A549 (cell line): ENCODE results near the gene TOMM40. TPM values are rescaled to one million over a fixed set of nuclear protein-coding genes. Genes with fewer than 3 reads are reported as not detected.

Experiments
- ATAC-seq, 2 experiments: fragments of 200-7000 bp in 1 of 2; fragments of >200 bp in 1 of 2; cut with Nextera tagmentation in 1 of 2; cut with Tn5 transposase in 1 of 2; 3 replicates each; pipeline versions ENCODE4 v1.8.0 to v1.9.1; 2018 to 2020; ENCODE audit warnings: mild to moderate bottlenecking in 1 of 2, moderate library complexity in 1 of 2
- CTCF ChIA-PET: fragments of 300-600 bp; sonication (Branson Sonifier 250); formaldehyde crosslinking; extraction: SDS; loops from one replicate; lab custom pipeline; 2021; ENCODE audit warnings: antibody characterized with exemption, inconsistent platforms; lab: Yijun Ruan, JAX
- POLR2A ChIA-PET: fragments of 350-600 bp; formaldehyde crosslinking; extraction: SDS; loops from one replicate; lab custom pipeline; 2021; ENCODE audit warnings: antibody characterized with exemption, inconsistent platforms; lab: Yijun Ruan, JAX
- DNase-seq, 2 experiments: peaks; one replicate each; pipeline versions ENCODE4 v3.0.0 to v3.0.0-alpha.2; 2011 to 2016; ENCODE audit warnings: low read depth in 1 of 2, low spot score in 1 of 2
- FAIRE-seq: peaks from 2 replicates; lab custom pipeline; 2011; peaks lifted over from hg19 to GRCh38; lab: Jason Lieb, UNC
- H3K27ac ChIP-seq, 2 experiments: fragments of >200 bp; sonication (Bioruptor Twin); formaldehyde crosslinking; 3 replicates each; pipeline ENCODE4 v1.5.1; 2016 to 2017
- H3K4me1 ChIP-seq: fragments of >200 bp; sonication (Bioruptor Twin); formaldehyde crosslinking; 3 replicates; pipeline ENCODE4 v1.6.1; 2016
- H3K4me2 ChIP-seq: fragments of >200 bp; sonication (Bioruptor Twin); formaldehyde crosslinking; 3 replicates; pipeline ENCODE4 v1.6.1; 2016
- H3K4me3 ChIP-seq: fragments of >200 bp; sonication (Bioruptor Twin); formaldehyde crosslinking; 3 replicates; pipeline ENCODE4 v1.5.1; 2016
- H3K9me3 ChIP-seq: fragments of >200 bp; sonication (Bioruptor Twin); formaldehyde crosslinking; 3 replicates; pipeline ENCODE4 v1.6.1; 2016
- ELK1 ChIP-seq: fragments of 150-350 bp; IDR thresholded peaks from 2 replicates; pipeline ENCODE4 v1.6.1; 2014; ENCODE audit warnings: low read depth, mild to moderate bottlenecking, low read length
- ESRRA ChIP-seq: fragments of 150-350 bp; IDR thresholded peaks from 2 replicates; pipeline ENCODE4 v1.6.1; 2014; ENCODE audit warnings: mild to moderate bottlenecking, low read length, borderline replicate concordance
- FOSB ChIP-seq: fragments of 250-450 bp; sonication (Bioruptor Pico); IDR thresholded peaks from 2 replicates; pipeline ENCODE4 v1.5.0; 2020; ENCODE audit warnings: mild to moderate bottlenecking, moderate library complexity
- FOSL2 ChIP-seq, 2 experiments: fragments of 450-650 bp in 1 of 2; fragments of >200 bp in 1 of 2; sonication (Bioruptor Twin) in 1 of 2; formaldehyde crosslinking; IDR thresholded peaks; 2 replicates each; pipeline versions ENCODE4 v1.5.0 to v1.6.1; 2016 to 2020; ENCODE audit warnings: mild to moderate bottlenecking in 1 of 2, moderate library complexity in 1 of 2
- GATA3 ChIP-seq: IDR thresholded peaks from 2 replicates; pipeline ENCODE4 v1.6.1; 2012; ENCODE audit warnings: borderline replicate concordance
- JUN ChIP-seq, 2 experiments: fragments of >200 bp; sonication (Bioruptor Twin); formaldehyde crosslinking; IDR thresholded peaks; 2 replicates in 1 of 2; 3 replicates in 1 of 2; pipeline ENCODE4 v1.6.1; 2016 to 2017
- KDM1A ChIP-seq: fragments of 200-600 bp; sonication (generic); IDR thresholded peaks from 2 replicates; pipeline ENCODE4 v1.6.1; 2016; ENCODE audit warnings: low read depth, mild to moderate bottlenecking
- POLR2AphosphoS2 ChIP-seq: conservative IDR thresholded peaks from 2 replicates; pipeline ENCODE4 v1.6.1; 2012; ENCODE audit warnings: low read length, improper control_type of control experiment, inconsistent platforms
- RARB ChIP-seq: fragments of 250-450 bp; sonication (Bioruptor Pico); IDR thresholded peaks from 2 replicates; pipeline ENCODE4 v1.8.0; 2021; ENCODE audit warnings: mild to moderate bottlenecking, moderate library complexity
- TFCP2L1 ChIP-seq: fragments of 250-450 bp; sonication (Bioruptor Pico); IDR thresholded peaks from 2 replicates; pipeline ENCODE4 v1.5.0; 2021; ENCODE audit warnings: mild to moderate bottlenecking
- TP53 ChIP-seq: fragments of 250-450 bp; sonication (Bioruptor Pico); IDR thresholded peaks from 2 replicates; pipeline ENCODE4 v1.5.0; 2021; ENCODE audit warnings: mild to moderate bottlenecking, moderate library complexity
- ZFP36 ChIP-seq: fragments of 450-650 bp; IDR thresholded peaks from 2 replicates; pipeline ENCODE4 v1.6.1; 2014; ENCODE audit warnings: borderline replicate concordance; ENCODE audit not compliant: partially characterized antibody
- WGBS: methylation state at CpG from one replicate; pipeline ENCODE4 v1.1.6; 2017; ENCODE audit errors: missing lambda C conversion rate; 5-methylcytosine and 5-hydroxymethylcytosine counted together
- polyA plus RNA-seq, 4 experiments: library from polyadenylated mRNA; depleted of rRNA in 3 of 4; stranded (reverse); fragments of >200 nt; fragmentation: RNase III in 1 of 4; extraction: RNeasy Plus Mini Kit Qiagen cat#74134 plus additional on column Dnase treatment in 1 of 4; gene quantifications; 2 replicates in 3 of 4; 3 replicates in 1 of 4; pipeline ENCODE4 v1.2.3, GENCODE V29; 2011 to 2017
- TF ChIP-seq, protein P1 (sequence below): IDR thresholded peaks from 2 replicates; pipeline ENCODE4 v1.6.1; 2012
- TF ChIP-seq, protein P2 (sequence below): fragments of >200 bp; sonication (Bioruptor Twin); formaldehyde crosslinking; IDR thresholded peaks from 2 replicates; pipeline ENCODE4 v1.6.1; 2016
- TF ChIP-seq, protein P3 (sequence below): fragments of >200 bp; sonication (Bioruptor Twin); formaldehyde crosslinking; IDR thresholded peaks from 3 replicates; pipeline ENCODE4 v1.5.1; 2016

TOMM40 gene
- polyA plus RNA-seq, 2 of the 4 experiments (the other 2 are of a cell fraction), result 92.7 to 180 TPM

DNA sequence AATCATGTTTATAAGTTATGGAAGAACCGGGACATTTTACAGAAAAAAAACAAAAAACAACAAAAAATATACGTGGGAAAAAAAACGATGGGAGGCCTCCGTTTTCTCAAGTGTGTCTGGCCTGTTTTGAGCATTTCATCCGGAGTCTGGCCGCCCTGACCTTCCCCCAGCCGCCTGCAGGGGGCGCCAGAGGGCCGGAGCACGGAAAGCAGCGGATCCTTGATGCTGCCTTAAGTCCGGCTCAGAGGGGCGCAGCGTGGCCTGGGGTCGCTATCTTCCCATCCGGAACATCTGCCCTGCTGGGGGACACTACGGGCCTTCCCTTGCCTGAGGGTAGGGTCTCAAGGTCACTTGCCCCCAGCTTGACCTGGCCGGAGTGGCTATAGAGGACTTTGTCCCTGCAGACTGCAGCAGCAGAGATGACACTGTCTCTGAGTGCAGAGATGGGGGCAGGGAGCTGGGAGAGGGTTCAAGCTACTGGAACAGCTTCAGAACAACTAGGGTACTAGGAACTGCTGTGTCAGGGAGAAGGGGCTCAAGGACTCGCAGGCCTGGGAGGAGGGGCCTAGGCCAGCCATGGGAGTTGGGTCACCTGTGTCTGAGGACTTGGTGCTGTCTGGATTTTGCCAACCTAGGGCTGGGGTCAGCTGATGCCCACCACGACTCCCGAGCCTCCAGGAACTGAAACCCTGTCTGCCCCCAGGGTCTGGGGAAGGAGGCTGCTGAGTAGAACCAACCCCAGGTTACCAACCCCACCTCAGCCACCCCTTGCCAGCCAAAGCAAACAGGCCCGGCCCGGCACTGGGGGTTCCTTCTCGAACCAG, 12.8 kb downstream of the TOMM40 start (continued):
- TF ChIP-seq, protein P1, sequence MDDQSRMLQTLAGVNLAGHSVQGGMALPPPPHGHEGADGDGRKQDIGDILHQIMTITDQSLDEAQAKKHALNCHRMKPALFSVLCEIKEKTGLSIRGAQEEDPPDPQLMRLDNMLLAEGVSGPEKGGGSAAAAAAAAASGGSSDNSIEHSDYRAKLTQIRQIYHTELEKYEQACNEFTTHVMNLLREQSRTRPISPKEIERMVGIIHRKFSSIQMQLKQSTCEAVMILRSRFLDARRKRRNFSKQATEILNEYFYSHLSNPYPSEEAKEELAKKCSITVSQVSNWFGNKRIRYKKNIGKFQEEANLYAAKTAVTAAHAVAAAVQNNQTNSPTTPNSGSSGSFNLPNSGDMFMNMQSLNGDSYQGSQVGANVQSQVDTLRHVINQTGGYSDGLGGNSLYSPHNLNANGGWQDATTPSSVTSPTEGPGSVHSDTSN, result peak; percentile 52

DNA sequence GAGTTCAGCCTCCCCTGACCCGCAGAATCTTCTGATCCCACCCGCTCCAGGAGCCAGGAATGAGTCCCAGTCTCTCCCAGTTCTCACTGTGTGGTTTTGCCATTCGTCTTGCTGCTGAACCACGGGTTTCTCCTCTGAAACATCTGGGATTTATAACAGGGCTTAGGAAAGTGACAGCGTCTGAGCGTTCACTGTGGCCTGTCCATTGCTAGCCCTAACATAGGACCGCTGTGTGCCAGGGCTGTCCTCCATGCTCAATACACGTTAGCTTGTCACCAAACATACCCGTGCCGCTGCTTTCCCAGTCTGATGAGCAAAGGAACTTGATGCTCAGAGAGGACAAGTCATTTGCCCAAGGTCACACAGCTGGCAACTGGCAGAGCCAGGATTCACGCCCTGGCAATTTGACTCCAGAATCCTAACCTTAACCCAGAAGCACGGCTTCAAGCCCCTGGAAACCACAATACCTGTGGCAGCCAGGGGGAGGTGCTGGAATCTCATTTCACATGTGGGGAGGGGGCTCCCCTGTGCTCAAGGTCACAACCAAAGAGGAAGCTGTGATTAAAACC, 13.5 kb downstream of the TOMM40 start:
- peak; percentile 46 for FAIRE-seq
- TF ChIP-seq JUN (IDR thresholded peaks at IDR 0.05), result 0 out of 5 replicates have a peak, but pooled peaks have one; percentile 16 to 55
- TF ChIP-seq, protein P2, sequence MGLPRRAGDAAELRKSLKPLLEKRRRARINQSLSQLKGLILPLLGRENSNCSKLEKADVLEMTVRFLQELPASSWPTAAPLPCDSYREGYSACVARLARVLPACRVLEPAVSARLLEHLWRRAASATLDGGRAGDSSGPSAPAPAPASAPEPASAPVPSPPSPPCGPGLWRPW, result no peak
- no peak for TF ChIP-seq ELK1
- peak; percentile 50; the same call in 1 of the 2 replicates for TF ChIP-seq KDM1A
- TF ChIP-seq TP53 (CRISPR knock-in tag), result peak; percentile 48; the same call in 1 of the 2 replicates
- TF ChIP-seq FOSB (CRISPR knock-in tag), result peak; percentile 29; the same call in 1 of the 2 replicates
- TF ChIP-seq GATA3, result 0 out of 2 replicates have a peak, but pooled peaks have one; percentile 27
- 0 out of 2 replicates have a peak, but pooled peaks have one; percentile 34 for TF ChIP-seq ESRRA
- TF ChIP-seq TFCP2L1 (CRISPR knock-in tag), result 0 out of 2 replicates have a peak, but pooled peaks have one; percentile 17
- no peak for TF ChIP-seq FOSL2 (IDR thresholded peaks at IDR 0.05)
- no peak for TF ChIP-seq FOSL2 (CRISPR knock-in tag; IDR thresholded peaks at IDR 0.05)
- 0 out of 2 replicates have a peak, but pooled peaks have one; percentile 18 for TF ChIP-seq RARB
- TF ChIP-seq, protein P3, sequence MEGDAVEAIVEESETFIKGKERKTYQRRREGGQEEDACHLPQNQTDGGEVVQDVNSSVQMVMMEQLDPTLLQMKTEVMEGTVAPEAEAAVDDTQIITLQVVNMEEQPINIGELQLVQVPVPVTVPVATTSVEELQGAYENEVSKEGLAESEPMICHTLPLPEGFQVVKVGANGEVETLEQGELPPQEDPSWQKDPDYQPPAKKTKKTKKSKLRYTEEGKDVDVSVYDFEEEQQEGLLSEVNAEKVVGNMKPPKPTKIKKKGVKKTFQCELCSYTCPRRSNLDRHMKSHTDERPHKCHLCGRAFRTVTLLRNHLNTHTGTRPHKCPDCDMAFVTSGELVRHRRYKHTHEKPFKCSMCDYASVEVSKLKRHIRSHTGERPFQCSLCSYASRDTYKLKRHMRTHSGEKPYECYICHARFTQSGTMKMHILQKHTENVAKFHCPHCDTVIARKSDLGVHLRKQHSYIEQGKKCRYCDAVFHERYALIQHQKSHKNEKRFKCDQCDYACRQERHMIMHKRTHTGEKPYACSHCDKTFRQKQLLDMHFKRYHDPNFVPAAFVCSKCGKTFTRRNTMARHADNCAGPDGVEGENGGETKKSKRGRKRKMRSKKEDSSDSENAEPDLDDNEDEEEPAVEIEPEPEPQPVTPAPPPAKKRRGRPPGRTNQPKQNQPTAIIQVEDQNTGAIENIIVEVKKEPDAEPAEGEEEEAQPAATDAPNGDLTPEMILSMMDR, result peak; percentile 22; the same call in 1 of the 3 replicates
- TF ChIP-seq POLR2AphosphoS2, result 0 out of 2 replicates have a peak, but pooled peaks have one; percentile 79
- TF ChIP-seq ZFP36, result peak; percentile 40
- TF ChIP-seq, all 56 proteins: peak for 11
- POLR2A ChIA-PET, result interaction anchor here (1.5 to 2.1 kb wide), 2 partner anchors 14 to 50 kb away, joined by 6 to 7 read pairs; partner anchors contain the start of genes CLPTM1 and TOMM40
- Histone ChIP-seq H3K4me3 (no peak overlapping the region), H3K27ac (peak overlapping the region in 1 of 2 experiments; percentile 56; a peak in 2 of 6 replicates), H3K9me3 (no peaks in the 10 kb centered on the region), H3K4me2 (no peak overlapping the region), H3K4me1 (peaks cover 29% of the 10 kb centered on the region)
- DNase-seq, result peak in 1 of 2 experiments; percentile 35
- CTCF ChIA-PET, result interaction anchor here (0.6 to 18.1 kb wide), 55 partner anchors 8 to 499 kb away, joined by 3 to 303 read pairs (median 4); partner anchors contain the start of genes APOC1, APOC2, CLASRP and CLPTM1
- 89% methylated on average over 12 of the region's 12 CpGs for WGBS
- peak in 1 of 2 experiments; percentile 1; a peak in 2 of 6 replicates for ATAC-seq
